Retina (tissue), 1 donor: ENCODE measurements around the gene BCL2.

Experiments
- DNase-seq: peaks from one replicate; pipeline ENCODE4 v3.0.0-alpha.2; 2016

BCL2 gene

GRCh38 chr18:63135101-63135500, 184.5 kb downstream of the BCL2 start:
- no peak for DNase-seq

- DNase-seq: no peak
Observed at GRCh38 chr18:63132819-63133200, 186.8 kb downstream of the BCL2 start.

GRCh38 chr18:63131959-63132818, 187.4 kb downstream of the BCL2 start:
- DNase-seq: no peak

- peak; percentile 54 for DNase-seq
Observed at GRCh38 chr18:63131106-63131958, 188.2 kb downstream of the BCL2 start.

GRCh38 chr18:63130176-63130575, 189.4 kb downstream of the BCL2 start:
- DNase-seq: no peak

- DNase-seq: no peak
Observed at GRCh38 chr18:63128237-63128974, 191.2 kb downstream of the BCL2 start.

- no peak for DNase-seq
Observed at GRCh38 chr18:63126134-63127069, 193.2 kb downstream of the BCL2 start.

- DNase-seq: no peak
Observed at GRCh38 chr18:63120620-63121019, 198.9 kb downstream of the BCL2 start.

- DNase-seq: peak; percentile 46
Observed at GRCh38 chr18:63119647-63120046, 199.9 kb downstream of the BCL2 start.

- no peak for DNase-seq
Observed at GRCh38 chr18:63113899-63114565, 205.5 kb downstream of the BCL2 start.

GRCh38 chr18:63112706-63113105, 206.9 kb downstream of the BCL2 start:
- DNase-seq: no peak

GRCh38 chr18:63111671-63112402, 207.7 kb downstream of the BCL2 start:
- no peak for DNase-seq

GRCh38 chr18:63109802-63110201, 209.8 kb downstream of the BCL2 start:
- DNase-seq: no peak

- no peak for DNase-seq
Observed at GRCh38 chr18:63109022-63109421, 210.5 kb downstream of the BCL2 start.

- DNase-seq: no peak
Observed at GRCh38 chr18:63107931-63108330, 211.6 kb downstream of the BCL2 start.

- no peak for DNase-seq
Observed at GRCh38 chr18:63107171-63107845, 212.3 kb downstream of the BCL2 start.

GRCh38 chr18:63106727-63107126, 212.8 kb downstream of the BCL2 start:
- DNase-seq: no peak

- no peak for DNase-seq
Observed at GRCh38 chr18:63105636-63106316, 213.8 kb downstream of the BCL2 start.

GRCh38 chr18:63104868-63105267, 214.7 kb downstream of the BCL2 start:
- no peak for DNase-seq
